AG09319 (cell line): ENCODE measurements around the gene MISFA.

Experiments
- DNase-seq: peaks from one replicate; pipeline ENCODE4 v3.0.0-alpha.2; 2010; ENCODE audit warnings: low read depth; ENCODE audit errors: extremely low read depth
- TF ChIP-seq, protein P1 (sequence below): IDR thresholded peaks from 2 replicates; pipeline ENCODE4 v1.5.1; 2011; ENCODE audit warnings: low read depth, mild to moderate bottlenecking, inconsistent platforms, low read length, moderate library complexity

The MISFA gene

DNA sequence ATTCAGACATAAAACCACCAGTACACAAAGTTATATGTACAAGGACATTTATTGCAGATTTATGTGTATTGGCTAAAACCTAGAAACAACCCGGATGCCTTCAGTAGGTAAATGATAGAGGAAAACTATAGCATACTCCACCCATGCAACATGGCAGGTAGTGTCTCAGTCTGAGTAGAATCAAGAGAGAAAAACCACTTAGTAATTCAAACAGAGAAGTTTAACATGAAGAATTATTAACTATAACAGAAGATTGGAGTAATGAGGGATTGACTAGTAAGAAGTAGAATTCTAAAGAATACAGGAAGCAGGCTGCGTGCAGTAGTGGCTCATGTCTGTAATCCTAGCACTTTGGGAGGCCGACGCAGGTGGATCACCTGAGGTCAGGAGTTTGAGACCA is 50.8 kb downstream of the MISFA start:
- no peak for DNase-seq
- TF ChIP-seq, protein P1, sequence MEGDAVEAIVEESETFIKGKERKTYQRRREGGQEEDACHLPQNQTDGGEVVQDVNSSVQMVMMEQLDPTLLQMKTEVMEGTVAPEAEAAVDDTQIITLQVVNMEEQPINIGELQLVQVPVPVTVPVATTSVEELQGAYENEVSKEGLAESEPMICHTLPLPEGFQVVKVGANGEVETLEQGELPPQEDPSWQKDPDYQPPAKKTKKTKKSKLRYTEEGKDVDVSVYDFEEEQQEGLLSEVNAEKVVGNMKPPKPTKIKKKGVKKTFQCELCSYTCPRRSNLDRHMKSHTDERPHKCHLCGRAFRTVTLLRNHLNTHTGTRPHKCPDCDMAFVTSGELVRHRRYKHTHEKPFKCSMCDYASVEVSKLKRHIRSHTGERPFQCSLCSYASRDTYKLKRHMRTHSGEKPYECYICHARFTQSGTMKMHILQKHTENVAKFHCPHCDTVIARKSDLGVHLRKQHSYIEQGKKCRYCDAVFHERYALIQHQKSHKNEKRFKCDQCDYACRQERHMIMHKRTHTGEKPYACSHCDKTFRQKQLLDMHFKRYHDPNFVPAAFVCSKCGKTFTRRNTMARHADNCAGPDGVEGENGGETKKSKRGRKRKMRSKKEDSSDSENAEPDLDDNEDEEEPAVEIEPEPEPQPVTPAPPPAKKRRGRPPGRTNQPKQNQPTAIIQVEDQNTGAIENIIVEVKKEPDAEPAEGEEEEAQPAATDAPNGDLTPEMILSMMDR, result no peak

- TF ChIP-seq, protein P1, result peak; percentile 60
- peak; percentile 22 for DNase-seq
Measured at GRCh38 chr11:18650859-18651557, 51.4 kb downstream of the MISFA start.
